Measurements from ENCODE around the gene SNAPC2.
A peak's percentile ranks its signal among the peaks of the same experiment; 100 is the strongest.

SNAPC2 gene, protein sequence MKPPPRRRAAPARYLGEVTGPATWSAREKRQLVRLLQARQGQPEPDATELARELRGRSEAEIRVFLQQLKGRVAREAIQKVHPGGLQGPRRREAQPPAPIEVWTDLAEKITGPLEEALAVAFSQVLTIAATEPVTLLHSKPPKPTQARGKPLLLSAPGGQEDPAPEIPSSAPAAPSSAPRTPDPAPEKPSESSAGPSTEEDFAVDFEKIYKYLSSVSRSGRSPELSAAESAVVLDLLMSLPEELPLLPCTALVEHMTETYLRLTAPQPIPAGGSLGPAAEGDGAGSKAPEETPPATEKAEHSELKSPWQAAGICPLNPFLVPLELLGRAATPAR

DNA sequence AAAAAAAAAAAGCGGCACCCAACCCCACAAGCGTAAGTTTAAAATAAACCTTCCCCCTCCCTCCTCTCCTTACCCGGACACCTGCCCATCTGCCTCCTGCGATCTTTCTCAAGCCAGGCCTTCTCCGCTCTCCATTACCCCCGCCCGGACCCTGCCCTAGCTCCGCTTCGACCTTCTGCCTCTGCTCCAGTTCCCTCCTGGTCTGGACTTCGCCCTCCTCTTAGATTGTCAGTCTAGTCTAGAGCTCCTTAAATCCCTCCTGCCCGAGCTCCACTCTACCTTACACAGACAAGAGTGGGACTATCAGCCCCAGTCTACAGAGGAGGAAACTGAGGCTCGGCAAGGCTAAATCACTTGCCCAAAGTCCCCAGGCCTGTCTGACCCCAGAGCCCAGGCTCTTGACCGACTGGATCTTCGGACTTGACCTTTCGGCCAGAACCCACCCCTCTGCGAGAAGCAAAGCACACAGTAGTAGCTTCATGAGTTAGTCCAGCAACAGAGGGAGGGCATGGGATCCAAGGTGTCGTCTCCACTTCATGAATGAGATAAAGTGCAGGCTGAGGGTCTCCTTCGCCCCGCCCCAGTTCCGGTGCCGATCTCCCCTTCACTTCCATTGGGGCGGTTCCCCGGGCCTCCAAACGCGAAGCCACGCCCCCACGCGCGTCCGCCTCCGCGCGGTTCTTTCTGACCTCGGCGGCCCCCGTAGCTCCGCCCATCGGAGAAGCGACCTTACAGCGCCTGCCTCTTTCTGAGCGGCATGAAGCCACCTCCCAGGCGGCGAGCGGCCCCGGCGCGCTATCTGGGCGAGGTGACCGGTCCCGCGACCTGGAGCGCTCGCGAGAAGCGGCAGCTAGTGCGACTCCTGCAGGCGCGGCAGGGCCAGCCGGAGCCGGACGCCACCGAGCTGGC is at the start of gene SNAPC2:
SNAPC2 (plus strand) TSS at position 729 of the 909 bp plus-strand sequence; CDS start at position 758, 29 bp downstream.
- DNase-seq, result peak; percentile 94 to 98

DNA sequence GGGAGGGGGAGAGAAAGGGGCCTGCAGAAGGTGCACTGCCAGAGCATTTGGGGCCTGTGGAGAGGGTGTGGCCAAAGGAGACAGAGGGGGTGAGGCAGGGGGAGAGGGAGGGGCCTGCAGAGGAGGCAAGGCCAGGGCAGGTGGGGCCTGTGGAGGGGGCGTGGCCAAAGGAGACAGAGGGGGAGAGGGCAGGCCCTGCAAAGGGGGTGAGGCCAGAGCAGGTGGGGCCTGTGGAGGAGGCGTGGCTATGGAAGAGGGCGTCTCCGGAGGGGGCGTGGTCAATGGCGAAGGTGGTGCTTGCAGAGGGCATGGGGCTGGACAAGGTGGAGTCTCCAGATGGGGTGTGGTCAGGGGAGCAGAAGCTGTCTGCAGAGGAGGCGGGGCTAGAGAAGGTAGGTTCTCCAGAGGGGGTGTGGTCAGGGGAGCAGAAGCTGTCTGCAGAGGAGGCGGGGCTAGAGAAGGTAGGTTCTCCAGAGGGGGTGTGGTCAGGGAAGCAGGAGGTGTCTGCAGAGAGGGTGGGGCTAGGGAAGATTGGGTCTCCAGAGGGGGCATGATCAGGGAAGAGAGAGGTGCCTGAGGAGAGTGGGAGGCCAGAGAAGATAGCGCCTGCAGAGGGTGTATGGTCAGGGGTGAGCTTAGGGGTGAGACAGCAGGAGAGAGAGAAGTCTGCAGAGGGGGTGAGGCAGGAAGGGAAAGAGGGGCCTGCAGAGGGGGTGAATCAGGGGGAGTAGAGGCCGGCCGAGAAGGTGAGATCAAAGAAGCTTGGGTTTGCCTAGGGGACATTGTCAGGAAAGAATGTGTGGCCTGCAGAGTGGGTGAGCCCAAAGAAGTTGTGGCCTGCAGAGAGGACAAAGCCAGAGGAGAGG is 49.3 kb upstream of the SNAPC2 start:
- peak; percentile 15 to 35 for DNase-seq

DNA sequence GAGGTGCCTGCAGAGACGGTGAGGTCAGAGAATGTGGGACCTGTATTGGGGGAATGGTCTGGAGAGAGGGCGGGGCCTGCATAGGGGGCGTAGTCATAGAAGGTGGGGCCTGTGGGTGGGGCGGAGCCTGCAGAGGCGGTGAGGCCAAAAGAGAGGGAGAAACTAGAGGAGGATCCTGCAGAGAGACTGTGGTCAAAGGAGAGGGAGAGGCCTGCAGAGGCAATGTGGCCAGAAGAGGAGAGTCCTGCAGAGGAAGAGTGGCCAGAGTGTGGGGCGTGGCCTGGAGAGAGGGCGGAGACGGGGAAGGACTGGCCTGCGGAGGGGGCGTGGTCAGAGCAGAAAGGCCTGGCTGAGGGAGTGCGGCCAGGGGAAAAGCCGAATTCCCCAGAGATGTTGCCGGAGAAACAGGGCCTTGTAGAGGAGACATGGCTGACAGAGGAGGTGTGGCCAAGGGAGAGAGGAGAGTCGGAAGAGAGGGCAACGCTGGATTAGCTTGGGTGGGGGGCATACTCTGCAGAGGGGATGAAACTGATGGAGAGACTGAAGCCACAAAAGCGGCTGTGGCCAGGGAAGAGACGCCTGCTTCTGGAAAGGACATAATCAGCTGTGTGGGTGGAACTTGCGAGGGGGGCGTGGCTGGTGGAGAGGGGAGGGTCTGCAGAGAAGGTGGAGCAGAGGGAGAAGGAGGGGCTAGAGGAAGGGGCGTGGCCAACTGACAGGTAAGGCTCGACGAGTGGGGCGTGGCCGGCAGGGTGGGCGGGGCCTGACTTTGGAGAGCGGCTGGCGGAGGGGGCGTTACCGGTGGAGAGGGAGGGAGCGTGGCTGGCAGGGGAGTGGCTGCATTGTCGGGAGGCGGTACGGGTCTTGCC is 48.5 kb upstream of the SNAPC2 start:
- peak in 1 of 2 experiments; percentile 46 for DNase-seq

DNA sequence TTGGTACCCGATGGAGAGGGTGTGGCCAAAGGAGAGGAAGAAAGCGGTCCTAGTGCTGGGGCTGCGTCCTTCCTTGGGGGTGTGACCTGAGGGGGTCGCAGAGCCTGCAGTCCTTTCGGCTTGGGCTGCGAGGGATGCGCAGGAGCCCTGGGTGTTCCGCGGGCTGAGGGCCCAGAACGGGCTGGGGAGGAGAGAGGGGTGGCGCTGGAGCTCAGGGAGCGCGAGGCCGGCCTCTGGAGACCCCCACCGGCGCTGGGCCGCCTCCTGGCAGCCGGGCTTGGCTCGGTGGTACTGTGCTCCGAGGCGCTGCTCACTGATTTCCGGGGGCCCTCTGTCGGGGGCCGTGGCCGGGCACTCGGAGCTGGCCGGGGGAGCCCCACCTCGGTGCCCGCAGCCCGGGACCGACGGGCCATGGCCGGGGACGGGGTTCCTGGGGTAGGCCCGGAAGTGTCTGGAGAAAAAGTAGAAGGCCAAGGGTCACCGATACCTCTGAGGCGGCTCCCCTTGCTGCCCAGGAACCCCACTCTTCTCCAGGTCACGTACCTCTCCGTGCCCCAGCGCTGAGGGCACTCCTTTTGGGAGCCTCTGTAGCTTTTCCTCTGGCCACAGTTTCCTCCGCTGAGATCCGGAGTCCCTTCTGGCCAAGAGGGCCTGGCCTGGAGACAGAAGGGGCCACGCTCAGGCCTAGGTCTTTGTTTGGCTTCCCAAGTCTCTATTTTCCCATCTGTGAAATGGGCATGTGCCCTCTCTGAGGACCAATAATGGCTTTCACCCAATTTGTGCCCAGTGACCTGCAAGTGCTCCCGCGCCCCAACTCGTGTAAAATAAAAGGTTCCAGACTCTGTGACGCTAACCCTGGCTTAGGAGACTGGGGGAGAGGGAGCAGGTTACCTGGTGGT is 47.6 kb upstream of the SNAPC2 start:
- no peak for DNase-seq

DNA sequence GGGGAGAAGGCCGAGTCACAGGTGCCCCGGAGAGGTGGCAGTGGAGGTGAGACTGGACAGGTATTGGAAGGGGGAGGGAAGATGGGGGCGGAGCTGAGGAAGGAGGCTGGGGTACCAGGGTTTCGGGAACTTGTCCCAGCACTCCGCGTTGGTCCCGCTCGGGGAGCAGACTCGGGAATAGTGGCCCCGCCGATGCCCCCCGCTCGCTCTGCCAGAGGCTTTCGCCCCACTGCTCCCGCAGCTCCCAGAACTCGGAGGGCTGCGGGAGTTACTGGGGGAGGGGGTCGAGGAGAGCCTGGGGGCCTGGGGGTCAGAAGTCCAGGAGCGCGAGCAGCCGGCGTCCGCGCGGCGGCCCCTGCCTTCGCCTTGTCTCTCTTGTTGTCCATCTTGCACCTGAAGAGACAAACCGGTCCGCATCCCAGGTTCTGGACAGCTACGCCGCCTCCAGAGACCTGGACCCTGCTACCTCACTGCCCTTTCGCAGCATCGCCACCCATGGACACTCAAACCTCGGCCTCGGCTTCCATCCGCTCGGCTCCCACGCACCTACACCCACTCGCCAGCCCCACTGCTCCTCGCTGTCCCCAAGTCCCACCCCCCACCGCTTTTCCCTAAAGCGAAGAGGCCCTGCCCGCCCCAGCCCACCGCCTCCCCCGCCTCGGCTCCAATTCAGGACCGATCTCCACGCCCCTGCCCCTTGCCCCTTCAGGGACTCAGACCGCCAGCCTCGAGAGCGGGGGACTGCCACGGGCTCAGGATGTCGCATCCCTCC is 46.6 kb upstream of the SNAPC2 start:
- DNase-seq, result no peak

DNA sequence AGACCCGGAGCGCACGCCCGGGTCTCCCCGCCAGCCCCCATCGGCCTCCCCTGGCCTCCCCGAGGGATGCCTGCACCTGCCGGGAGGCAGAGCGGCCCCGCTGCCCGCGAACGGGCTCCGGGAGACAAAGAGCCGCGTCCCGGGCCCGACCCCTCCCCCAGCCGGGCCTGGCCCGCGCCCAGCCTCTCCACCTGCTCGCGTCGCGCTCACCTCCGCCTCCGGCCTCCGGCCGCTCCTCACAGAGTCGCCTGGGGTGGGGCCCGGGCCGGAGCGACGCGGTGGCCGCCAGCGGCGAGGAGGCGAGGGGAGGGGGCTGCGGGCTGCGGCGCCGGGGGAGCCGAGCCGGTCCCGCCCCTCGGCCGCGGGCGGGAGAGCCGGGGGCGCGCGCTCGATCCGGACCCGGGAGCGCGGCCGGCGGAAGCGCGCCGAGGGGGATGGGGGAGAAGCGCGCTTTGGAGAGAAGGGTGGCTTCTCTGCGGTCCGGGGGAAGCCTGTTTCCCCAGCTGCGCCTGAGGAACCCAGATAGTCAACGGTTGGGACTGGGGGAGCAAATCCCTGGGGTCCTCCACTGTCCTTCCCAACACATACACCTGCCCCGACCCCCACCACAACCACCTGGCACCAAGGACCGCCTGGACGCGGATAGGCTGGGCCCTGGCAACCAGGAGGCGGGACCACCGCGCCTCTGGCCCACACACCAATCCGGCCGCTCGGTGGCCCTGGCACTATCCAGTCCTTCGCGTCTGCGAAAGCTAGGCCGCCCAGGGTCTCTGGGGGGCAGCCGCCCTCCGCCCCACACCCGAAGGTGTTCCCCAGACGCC is 45.9 kb upstream of the SNAPC2 start, which contains the start of gene PRR36:
PRR36 (minus strand) TSS at position 315 of the 821 bp plus-strand sequence. CDS start 701 bp downstream, outside the sequence.
- DNase-seq, result peak; percentile 73 to 83

DNA sequence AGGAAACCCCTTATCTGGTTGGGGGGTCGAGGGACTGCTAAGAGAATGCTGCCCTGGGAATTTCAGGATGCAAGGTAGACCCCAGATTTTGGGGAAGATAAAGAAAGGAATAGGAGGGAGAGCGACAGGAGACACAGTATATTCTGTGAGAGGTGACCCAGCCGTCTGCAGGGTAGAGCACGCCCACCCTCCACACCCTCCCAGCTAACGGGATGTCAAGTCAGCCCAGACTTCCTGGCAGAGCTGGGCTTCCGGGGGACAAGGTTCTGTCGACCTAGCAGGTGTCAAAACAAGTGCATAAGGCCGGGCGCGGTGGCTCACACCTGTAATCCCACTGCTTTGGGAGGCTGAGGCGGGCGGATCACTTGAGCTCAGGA is 45.3 kb upstream of the SNAPC2 start:
- DNase-seq, result no peak

DNA sequence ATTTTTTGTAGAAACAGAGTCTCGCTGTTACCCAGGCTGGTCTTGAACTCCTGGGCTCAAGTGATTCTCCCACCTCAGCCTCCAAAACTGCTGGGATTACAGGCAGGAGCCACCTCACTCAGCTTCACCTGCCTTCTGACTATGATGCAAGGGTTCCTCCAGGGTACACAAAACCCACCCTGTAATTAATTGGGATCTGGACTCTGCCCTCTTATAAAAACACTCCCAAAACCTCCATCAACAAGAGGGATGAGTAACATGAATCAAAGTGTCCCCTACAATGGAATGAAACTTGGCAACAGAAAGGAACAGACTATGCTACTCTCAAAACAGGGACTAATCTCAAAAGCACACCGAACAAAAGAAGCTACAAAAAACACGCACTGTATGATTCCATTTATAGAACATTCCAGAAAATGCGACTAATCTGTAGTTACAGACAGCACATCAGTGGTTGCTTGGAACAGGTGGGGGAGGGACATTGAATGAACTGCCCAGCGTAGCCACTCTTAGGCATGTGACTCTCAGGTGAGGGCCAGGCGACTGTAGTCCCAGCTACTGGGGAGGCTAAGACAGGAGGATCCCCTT is 42.8 kb upstream of the SNAPC2 start:
- DNase-seq, result no peak

DNA sequence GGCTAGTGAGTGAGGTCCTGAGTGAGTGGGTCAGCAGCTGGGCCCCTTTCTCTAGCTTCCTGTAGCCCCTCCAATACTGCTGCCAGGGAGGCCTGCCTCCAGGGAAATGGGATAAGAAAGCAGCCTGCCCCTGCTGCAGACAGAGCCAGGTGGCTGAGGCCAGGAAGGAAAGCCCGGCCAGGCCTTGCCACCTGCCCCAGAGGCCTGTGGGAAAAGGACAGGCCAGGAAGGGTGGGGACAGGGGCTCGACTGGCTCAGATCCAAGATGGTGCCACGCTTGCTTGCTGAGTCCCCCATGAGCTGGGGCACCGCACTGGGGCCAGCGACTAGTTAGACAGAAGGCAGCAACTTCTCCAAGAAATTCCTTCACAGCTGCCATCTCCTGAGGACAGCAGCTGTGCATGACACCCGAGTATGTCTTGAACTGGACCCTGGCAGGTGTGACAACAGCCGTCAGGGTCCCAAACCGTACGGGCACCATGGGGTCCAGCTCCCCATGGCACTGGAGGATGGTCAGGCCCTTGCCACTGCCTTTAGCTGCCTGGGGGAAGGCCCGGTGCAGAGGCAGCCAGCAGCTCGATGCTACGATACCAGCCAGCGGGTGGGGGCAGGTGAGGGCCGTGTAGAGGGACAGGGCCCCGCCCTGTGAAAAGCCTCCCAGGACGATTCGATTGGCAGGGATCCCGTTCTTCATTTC is 40.9 kb upstream of the SNAPC2 start:
- DNase-seq, result no peak

DNA sequence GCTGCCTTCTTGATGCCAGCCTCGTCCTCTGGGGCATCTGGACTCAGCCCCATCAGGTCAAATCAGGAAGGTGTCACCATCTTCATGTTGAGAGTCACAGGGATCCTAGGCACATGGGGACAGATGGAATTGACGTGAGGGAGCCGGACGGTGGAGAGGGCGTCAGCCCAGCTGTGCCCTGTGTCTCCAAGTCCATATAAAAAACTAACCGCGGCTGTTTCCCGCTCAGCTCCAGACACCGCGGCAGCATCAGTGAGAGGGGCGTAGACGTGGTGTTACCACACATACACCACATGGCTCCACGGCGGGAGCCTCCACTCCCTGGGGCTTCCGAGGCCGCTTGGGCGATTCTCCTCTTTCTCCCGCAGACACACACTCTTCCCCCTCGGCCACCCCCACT is 40.3 kb upstream of the SNAPC2 start:
- no peak for DNase-seq

DNA sequence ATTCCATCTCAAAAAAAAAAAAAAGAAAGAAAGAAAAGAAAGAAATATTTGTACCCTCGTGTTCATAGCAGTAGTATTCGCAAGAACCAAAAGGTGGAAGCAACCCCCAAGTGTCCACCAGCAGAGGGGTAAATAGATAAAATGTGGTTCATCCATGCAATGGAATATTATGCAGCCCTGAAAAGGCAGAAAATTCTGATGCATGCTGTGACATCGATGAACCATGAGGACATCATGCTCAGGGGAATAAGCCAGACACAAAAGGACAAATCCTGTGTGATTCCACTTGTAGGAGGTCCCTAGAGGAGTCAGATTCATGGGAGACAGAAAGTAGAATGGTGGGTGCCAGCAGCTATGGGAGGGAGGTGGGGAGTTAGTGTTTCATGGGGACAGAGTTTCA is 38.2 kb upstream of the SNAPC2 start:
- no peak for DNase-seq

DNA sequence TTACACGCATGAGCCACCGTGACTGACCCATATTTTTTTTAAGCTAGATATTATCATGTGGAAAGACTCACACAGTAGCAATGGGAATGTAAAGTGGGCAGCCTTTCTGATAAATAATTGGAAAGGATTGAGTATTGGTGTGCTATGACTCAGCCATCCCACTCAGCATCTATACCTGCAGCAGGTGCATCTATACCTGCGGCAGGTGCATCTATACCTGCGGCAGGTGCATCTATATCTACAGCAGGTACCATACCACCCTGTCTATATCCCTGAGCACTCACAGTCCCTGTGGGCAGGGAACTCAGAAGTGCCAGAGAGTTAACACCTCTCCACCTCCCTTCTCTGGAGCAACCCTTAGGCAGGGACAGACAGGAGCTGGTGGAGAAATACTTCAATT is 37.0 kb upstream of the SNAPC2 start:
- DNase-seq, result no peak

DNA sequence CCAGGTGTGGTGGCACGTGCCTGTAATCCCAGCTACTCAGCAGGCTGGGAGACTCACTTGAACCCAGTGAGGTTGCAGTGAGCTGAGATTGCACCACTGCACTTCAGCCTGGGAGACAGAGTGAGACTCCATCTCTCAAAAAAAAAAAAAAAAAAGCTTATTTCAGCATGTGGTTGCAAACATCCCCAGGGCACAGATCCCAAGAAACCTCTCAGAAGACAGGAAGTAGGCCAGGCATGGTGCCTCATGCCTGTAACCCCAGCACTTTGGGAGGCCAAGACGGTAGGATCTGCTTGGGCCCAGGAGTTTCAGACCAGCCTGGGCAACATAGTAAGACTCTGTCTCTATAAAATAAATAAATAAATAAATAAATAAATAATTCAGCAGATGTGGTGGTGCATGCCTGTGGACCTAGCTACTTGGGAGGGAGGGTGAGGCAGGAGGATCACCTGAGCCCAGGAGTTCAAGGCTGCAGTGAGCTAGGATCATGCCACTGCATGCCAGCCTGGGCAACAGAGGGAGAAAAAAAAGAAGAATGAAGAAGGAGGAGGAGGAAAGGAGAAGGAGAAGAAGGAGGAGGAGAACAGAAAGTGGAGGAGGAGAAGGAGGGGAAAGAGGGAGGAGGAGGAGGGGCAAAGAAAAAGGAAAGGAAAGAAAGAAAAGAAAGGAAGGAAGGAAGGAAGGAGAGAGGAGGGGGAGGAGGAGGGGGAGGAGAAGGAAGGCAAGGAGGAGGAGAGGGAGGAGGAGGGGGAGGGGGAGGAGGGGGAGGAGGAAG is 36.2 kb upstream of the SNAPC2 start:
- no peak for DNase-seq

DNA sequence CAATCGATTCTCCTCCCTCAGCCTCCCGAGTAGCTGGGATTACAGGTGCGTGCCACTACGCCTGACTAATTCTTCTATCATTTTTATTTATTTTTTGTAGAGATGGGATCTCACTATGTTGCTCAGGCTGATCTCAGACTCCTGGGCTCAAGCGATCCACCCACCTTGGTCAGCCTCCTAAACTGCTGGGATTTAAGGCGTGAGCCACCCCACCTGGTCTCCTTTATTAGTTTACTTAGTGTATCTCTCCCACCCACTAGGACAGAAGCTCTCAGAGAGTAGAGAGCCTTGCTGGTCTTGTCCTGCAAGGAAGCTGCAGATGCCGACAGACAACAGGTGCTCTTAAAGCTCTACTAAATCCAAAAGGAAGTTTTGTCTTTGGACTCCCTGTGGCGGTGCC is 34.3 kb upstream of the SNAPC2 start:
- no peak for DNase-seq

DNA sequence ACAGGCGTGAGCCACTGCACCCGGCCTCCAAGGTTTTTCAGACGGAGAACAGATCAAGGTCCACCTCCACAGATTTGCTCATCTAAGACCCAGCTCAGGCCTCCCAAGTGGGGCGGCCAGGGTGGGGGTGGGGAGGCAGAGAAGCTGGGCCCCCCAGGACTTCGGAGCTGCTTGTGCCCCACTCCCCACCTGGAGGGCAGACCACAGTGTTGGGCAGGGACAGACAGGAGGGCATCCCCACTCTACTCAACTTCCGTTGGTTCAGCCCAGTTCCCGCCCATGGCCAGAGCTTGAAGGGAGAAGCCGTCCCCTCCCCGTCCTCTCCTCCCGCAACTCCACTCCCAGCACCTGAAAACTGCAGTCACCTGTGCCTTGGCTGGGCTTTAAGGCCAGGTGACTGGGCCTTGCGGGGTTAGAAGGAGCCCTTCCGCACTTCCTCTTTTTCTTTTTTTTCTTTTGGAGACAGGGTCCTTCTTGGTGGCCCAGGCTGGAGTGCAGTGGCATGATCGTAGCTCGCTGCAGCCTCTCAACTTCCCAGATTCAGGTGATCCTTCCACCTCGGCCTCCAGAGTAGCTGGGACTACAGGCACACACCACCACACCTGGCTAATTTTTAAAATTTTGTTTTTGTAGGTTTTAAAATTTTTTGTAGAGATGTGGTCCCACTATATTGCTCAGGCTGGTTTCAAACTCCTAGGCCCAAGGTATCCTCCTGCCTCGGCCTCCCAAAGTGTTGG is 32.6 kb upstream of the SNAPC2 start:
- DNase-seq, result no peak

DNA sequence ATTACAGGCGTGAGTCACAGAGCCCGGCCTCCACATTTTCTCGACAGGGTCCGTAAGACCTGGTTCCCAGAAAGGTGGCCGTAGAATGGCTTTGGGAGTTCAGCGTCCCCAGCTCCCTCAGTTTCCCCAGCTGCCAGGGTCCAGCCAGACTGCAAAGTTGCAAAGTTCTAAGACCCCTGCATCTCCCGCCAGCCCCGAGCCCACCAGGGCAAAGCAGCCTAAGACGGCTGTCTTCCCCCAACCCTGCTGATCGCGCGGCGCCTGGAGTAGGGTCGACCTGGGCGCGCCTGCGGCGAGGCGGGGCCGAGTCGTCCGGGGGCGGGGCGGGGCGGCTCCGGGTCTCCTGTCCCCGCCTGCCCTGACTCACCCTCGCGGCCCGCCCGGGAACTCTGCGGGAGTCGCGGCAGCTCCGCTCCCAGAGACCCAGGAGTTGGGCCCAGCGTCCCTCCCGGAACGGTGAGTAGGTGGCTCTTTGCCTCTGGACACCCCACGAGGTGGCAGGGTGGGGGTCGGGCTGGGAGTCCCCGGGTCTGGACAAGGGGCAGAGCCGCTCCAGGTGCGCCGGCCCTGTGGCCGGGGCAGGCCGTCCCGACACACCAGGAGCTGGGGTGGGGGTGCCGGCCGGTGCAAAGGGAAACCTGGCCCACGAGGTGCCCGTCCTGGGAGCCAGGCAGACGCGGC is 31.9 kb upstream of the SNAPC2 start, which contains the start of gene LRRC8E:
LRRC8E (plus strand) TSS at position 366 of the 681 bp plus-strand sequence. CDS start 7,094 bp downstream, outside the sequence.
- DNase-seq, result no peak
